ENCODE data around the gene TRIM56. TPM values are rescaled to one million over a fixed set of nuclear protein-coding genes. Genes with fewer than 3 reads are reported as not detected.
"Not testable (repeated sequence)": the region's sequence is repeated elsewhere in the genome, so short reads cannot be mapped to it uniquely, and the experiment has no call there.

TRIM56 gene
- polyA plus RNA-seq (2013) = 18.0 TPM

DNA sequence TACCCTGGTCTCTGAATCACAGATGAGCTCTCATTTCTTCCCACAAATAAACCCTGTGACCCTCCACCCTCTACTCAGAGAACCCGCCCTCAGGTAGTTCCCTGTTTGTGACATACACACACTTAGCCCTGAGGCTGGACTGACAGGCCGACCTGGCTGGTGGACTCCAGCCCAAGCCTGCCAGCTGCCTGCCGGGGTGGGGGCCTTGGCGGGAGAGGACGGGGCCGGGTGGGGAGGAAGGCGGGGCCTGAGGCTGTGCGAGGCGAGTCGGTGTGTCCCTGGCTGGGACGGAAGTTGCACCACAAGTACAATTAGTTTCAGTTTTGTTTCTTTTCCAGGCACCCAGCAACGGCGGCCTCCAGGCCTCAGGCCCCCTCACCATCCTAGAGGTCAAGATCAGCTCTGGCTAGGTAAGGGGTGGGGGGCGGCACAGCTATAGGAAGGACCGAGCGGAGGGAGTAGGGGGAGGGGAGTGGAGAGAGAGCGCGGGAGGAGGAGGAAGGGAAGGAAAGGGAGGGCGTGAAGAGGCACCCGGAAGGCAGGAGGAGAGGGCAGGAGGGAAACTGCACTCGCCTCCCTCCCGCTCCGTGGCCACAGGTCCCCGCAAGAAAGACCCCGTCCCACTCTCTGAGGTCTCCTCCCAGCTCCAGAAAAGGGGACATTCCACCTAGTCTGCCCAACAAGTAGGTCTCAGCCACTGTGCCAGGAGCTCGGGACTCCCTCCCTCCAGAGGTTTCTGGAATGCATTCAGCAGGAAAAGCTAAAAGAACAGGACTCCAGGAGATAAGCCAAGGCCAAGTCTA is at the start of gene TRIM56:
TSS of gene TRIM56 (plus strand) at position 320 of the 803 bp plus-strand sequence. CDS start 1,832 bp downstream, outside the sequence.
- Histone ChIP-seq H3K27me3 (replicated peaks in 2 of 5; ENCODE audit: control insufficient read depth in 4 of 5, insufficient read depth in 5 of 5, low read length in 4 of 5) (no peaks in the 10 kb centered on the region), H3K9me3 (ENCODE audit: control extremely low read depth in 1 of 5, control insufficient read depth in 4 of 5, insufficient read depth in 2 of 5, low read depth in 1 of 5, low read length in 4 of 5) (no peaks in the 10 kb centered on the region), H3K4me1 (ENCODE audit: control extremely low read depth in 1 of 4, control insufficient read depth in 4 of 4, insufficient read depth in 4 of 4, low read length in 3 of 4) (peaks cover 0 to 22% (median 15%) of the 10 kb centered on the region in 4 experiments), H3K4me3 (ENCODE audit: control insufficient read depth in 1 of 7, extremely low read depth in 1 of 7, insufficient read depth in 4 of 7, low read depth in 2 of 7, low read length in 6 of 7) (peak within 1 kb of the TSS; percentile 49 to 96 (median 91)), H3K27ac (ENCODE audit: insufficient read depth in 1 of 2, low read depth in 1 of 2, low read length in 2 of 2, poor library complexity in 1 of 2, severe bottlenecking in 2 of 2) (peak within 1 kb of the TSS; percentile 93 to 98), H3K36me3 (ENCODE audit: control insufficient read depth in 4 of 4, insufficient read depth in 4 of 4, low read length in 3 of 4) (peaks cover 0 to 37% (median 29%) of the 10 kb centered on the region in 4 experiments)
- POLR2A ChIA-PET = interaction anchor here (1.0 kb wide), 1 partner anchor 53 kb away, joined by 6 read pairs; no protein-coding TSS in a partner anchor
- 0% methylated on average over 18 of the region's 26 CpGs for WGBS (ENCODE audit: insufficient coverage)
- CTCF ChIA-PET = interaction anchor here (0.9 to 1.8 kb wide), 10 partner anchors 9 to 205 kb away, joined by 3 to 13 read pairs (median 4); no protein-coding TSS in a partner anchor
- peak; percentile 68 to 89 (median 78) for DNase-seq

GRCh38 chr7:101035941-101036340 is 49.3 kb upstream of the TRIM56 start:
- ChIA-PET POLR2A (no interaction called here), CTCF (no interaction called here)
- H3K27ac ChIP-seq (ENCODE audit: insufficient read depth in 1 of 2, low read depth in 1 of 2, low read length in 2 of 2, poor library complexity in 1 of 2, severe bottlenecking in 2 of 2) = no peak overlapping the region
- no peak overlapping the region for H3K4me3 ChIP-seq (ENCODE audit: control insufficient read depth in 1 of 7, extremely low read depth in 1 of 7, insufficient read depth in 4 of 7, low read depth in 2 of 7, low read length in 6 of 7)
- DNase-seq = no peak
- H3K9me3 ChIP-seq (ENCODE audit: control extremely low read depth in 1 of 5, control insufficient read depth in 4 of 5, insufficient read depth in 2 of 5, low read depth in 1 of 5, low read length in 4 of 5) = peaks cover 0 to 8% (median 0%) of the 10 kb centered on the region in 5 experiments
- 80% methylated on average over 3 of the region's 4 CpGs for WGBS (ENCODE audit: insufficient coverage)
- peaks cover 0 to 45% (median 5%) of the 10 kb centered on the region in 5 experiments for H3K27me3 ChIP-seq (replicated peaks in 2 of 5; ENCODE audit: control insufficient read depth in 4 of 5, insufficient read depth in 5 of 5, low read length in 4 of 5)
- no peaks in the 10 kb centered on the region for H3K36me3 ChIP-seq (ENCODE audit: control insufficient read depth in 4 of 4, insufficient read depth in 4 of 4, low read length in 3 of 4)
- no peaks in the 10 kb centered on the region for H3K4me1 ChIP-seq (ENCODE audit: control extremely low read depth in 1 of 4, control insufficient read depth in 4 of 4, insufficient read depth in 4 of 4, low read length in 3 of 4)

GRCh38 chr7:101041283-101041682 is 44.0 kb upstream of the TRIM56 start:
- H3K27ac ChIP-seq (ENCODE audit: insufficient read depth in 1 of 2, low read depth in 1 of 2, low read length in 2 of 2, poor library complexity in 1 of 2, severe bottlenecking in 2 of 2); CTCF ChIA-PET; H3K4me3 ChIP-seq (ENCODE audit: control insufficient read depth in 1 of 7, extremely low read depth in 1 of 7, insufficient read depth in 4 of 7, low read depth in 2 of 7, low read length in 6 of 7); H3K4me1 ChIP-seq (ENCODE audit: control extremely low read depth in 1 of 4, control insufficient read depth in 4 of 4, insufficient read depth in 4 of 4, low read length in 3 of 4); DNase-seq; POLR2A ChIA-PET; H3K36me3 ChIP-seq (ENCODE audit: control insufficient read depth in 4 of 4, insufficient read depth in 4 of 4, low read length in 3 of 4): not testable (repeated sequence)
- peaks cover 0 to 53% (median 8%) of the 10 kb centered on the region in 5 experiments for H3K27me3 ChIP-seq (replicated peaks in 2 of 5; ENCODE audit: control insufficient read depth in 4 of 5, insufficient read depth in 5 of 5, low read length in 4 of 5)
- 80% methylated on average over 6 of the region's 6 CpGs for WGBS (ENCODE audit: insufficient coverage)
- peaks cover 0 to 23% (median 0%) of the 10 kb centered on the region in 5 experiments for H3K9me3 ChIP-seq (ENCODE audit: control extremely low read depth in 1 of 5, control insufficient read depth in 4 of 5, insufficient read depth in 2 of 5, low read depth in 1 of 5, low read length in 4 of 5)

- Histone ChIP-seq H3K9me3 (ENCODE audit: control extremely low read depth in 1 of 5, control insufficient read depth in 4 of 5, insufficient read depth in 2 of 5, low read depth in 1 of 5, low read length in 4 of 5) (no peaks in the 10 kb centered on the region), H3K27me3 (replicated peaks in 2 of 5; ENCODE audit: control insufficient read depth in 4 of 5, insufficient read depth in 5 of 5, low read length in 4 of 5) (peaks cover 5 to 46% (median 19%) of the 10 kb centered on the region in 5 experiments)
These were observed 26.9 kb upstream of the TRIM56 start for GRCh38 chr7:101058355-101058754.

GRCh38 chr7:101059620-101059942 is 25.7 kb upstream of the TRIM56 start:
- Histone ChIP-seq H3K4me1 (ENCODE audit: control extremely low read depth in 1 of 4, control insufficient read depth in 4 of 4, insufficient read depth in 4 of 4, low read length in 3 of 4) (peaks cover 0 to 2% (median 0%) of the 10 kb centered on the region in 4 experiments), H3K9me3 (ENCODE audit: control extremely low read depth in 1 of 5, control insufficient read depth in 4 of 5, insufficient read depth in 2 of 5, low read depth in 1 of 5, low read length in 4 of 5) (no peaks in the 10 kb centered on the region), H3K27ac (ENCODE audit: insufficient read depth in 1 of 2, low read depth in 1 of 2, low read length in 2 of 2, poor library complexity in 1 of 2, severe bottlenecking in 2 of 2) (no peak overlapping the region), H3K36me3 (ENCODE audit: control insufficient read depth in 4 of 4, insufficient read depth in 4 of 4, low read length in 3 of 4) (no peaks in the 10 kb centered on the region), H3K4me3 (ENCODE audit: control insufficient read depth in 1 of 7, extremely low read depth in 1 of 7, insufficient read depth in 4 of 7, low read depth in 2 of 7, low read length in 6 of 7) (no peak overlapping the region), H3K27me3 (replicated peaks in 2 of 5; ENCODE audit: control insufficient read depth in 4 of 5, insufficient read depth in 5 of 5, low read length in 4 of 5) (peaks cover 5 to 49% (median 17%) of the 10 kb centered on the region in 5 experiments)
- ChIA-PET POLR2A (no interaction called here), CTCF (interaction anchor here (0.7 to 2.6 kb wide), 7 partner anchors 16 to 726 kb away, joined by 3 to 19 read pairs (median 6); partner anchors contain the start of gene ACHE)
- no peak for DNase-seq
- 31% methylated on average over 7 of the region's 9 CpGs for WGBS (ENCODE audit: insufficient coverage)

More at GRCh38 chr7:101058355-101058754, 26.9 kb upstream of the TRIM56 start:
- Histone ChIP-seq H3K4me3 (ENCODE audit: control insufficient read depth in 1 of 7, extremely low read depth in 1 of 7, insufficient read depth in 4 of 7, low read depth in 2 of 7, low read length in 6 of 7) (no peak overlapping the region), H3K36me3 (ENCODE audit: control insufficient read depth in 4 of 4, insufficient read depth in 4 of 4, low read length in 3 of 4) (no peaks in the 10 kb centered on the region), H3K4me1 (ENCODE audit: control extremely low read depth in 1 of 4, control insufficient read depth in 4 of 4, insufficient read depth in 4 of 4, low read length in 3 of 4) (peaks cover 0 to 2% (median 0%) of the 10 kb centered on the region in 4 experiments), H3K27ac (ENCODE audit: insufficient read depth in 1 of 2, low read depth in 1 of 2, low read length in 2 of 2, poor library complexity in 1 of 2, severe bottlenecking in 2 of 2) (no peak overlapping the region)
- ChIA-PET POLR2A (no interaction called here), CTCF (interaction anchor here (0.9 to 2.6 kb wide), 10 partner anchors 9 to 330 kb away, joined by 3 to 19 read pairs (median 7); partner anchors contain the start of gene ACHE)
- DNase-seq = peak; percentile 39 to 74 (median 67)
- WGBS (ENCODE audit: insufficient coverage) = 31% methylated on average over 6 of the region's 9 CpGs

DNA sequence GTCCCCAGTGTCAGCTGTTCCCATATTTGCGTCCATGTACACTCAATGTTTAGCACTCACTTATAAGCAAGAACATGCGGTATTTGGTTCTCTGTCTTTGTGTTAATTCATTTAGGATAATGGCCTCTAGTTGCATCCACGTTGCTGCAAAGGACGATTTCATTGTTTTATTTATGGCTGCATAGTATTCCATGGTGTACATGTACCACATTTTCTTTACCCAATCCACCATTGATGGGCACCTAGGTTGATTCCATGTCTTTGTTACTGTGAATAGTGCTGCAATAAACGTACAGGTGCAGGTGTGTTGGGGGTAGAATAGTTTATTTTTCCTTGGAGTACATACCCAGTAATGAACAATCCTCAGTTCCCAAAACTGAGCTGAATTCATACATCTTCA is 24.3 kb upstream of the TRIM56 start:
- DNase-seq = no peak
- Histone ChIP-seq H3K27ac (ENCODE audit: insufficient read depth in 1 of 2, low read depth in 1 of 2, low read length in 2 of 2, poor library complexity in 1 of 2, severe bottlenecking in 2 of 2) (no peak overlapping the region), H3K4me3 (ENCODE audit: control insufficient read depth in 1 of 7, extremely low read depth in 1 of 7, insufficient read depth in 4 of 7, low read depth in 2 of 7, low read length in 6 of 7) (no peak overlapping the region), H3K36me3 (ENCODE audit: control insufficient read depth in 4 of 4, insufficient read depth in 4 of 4, low read length in 3 of 4) (no peaks in the 10 kb centered on the region), H3K9me3 (ENCODE audit: control extremely low read depth in 1 of 5, control insufficient read depth in 4 of 5, insufficient read depth in 2 of 5, low read depth in 1 of 5, low read length in 4 of 5) (no peaks in the 10 kb centered on the region), H3K4me1 (ENCODE audit: control extremely low read depth in 1 of 4, control insufficient read depth in 4 of 4, insufficient read depth in 4 of 4, low read length in 3 of 4) (peaks cover 0 to 2% (median 0%) of the 10 kb centered on the region in 4 experiments), H3K27me3 (replicated peaks in 2 of 5; ENCODE audit: control insufficient read depth in 4 of 5, insufficient read depth in 5 of 5, low read length in 4 of 5) (peaks cover 3 to 47% (median 14%) of the 10 kb centered on the region in 5 experiments)
- WGBS (ENCODE audit: insufficient coverage) = no CpG with 5 or more reads among the region's 5 CpGs
- POLR2A ChIA-PET = no interaction called here
- CTCF ChIA-PET = interaction anchor here (1.0 kb wide), 1 partner anchor 78 kb away, joined by 3 read pairs; no protein-coding TSS in a partner anchor

DNA sequence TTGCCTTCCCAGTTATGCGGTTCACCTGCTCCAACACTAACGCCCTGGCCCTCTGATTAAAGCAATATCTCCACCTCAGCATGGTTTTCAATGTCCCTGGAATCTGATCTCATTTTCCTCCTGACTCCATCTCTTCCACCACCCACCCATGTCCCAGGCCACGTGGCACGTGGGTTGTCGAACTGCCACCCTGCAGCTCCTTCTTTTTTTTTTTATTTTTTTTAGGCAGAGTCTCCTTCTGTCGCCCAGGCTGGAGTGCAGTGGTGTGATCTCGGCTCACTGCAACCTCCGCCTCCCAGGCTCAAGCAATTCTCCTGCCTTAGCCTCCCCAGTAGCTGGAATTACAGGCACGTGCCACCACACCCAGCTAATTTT is 21.1 kb upstream of the TRIM56 start:
- CTCF ChIA-PET = interaction anchor here (0.9 kb wide), 1 partner anchor 13 kb away, joined by 4 read pairs; no protein-coding TSS in a partner anchor
- peaks cover 0 to 34% (median 3%) of the 10 kb centered on the region in 5 experiments for H3K27me3 ChIP-seq (replicated peaks in 2 of 5; ENCODE audit: control insufficient read depth in 4 of 5, insufficient read depth in 5 of 5, low read length in 4 of 5)
- 63% methylated on average over 9 of the region's 9 CpGs for WGBS (ENCODE audit: insufficient coverage)
- H3K4me1 ChIP-seq (ENCODE audit: control extremely low read depth in 1 of 4, control insufficient read depth in 4 of 4, insufficient read depth in 4 of 4, low read length in 3 of 4); POLR2A ChIA-PET; H3K27ac ChIP-seq (ENCODE audit: insufficient read depth in 1 of 2, low read depth in 1 of 2, low read length in 2 of 2, poor library complexity in 1 of 2, severe bottlenecking in 2 of 2); H3K9me3 ChIP-seq (ENCODE audit: control extremely low read depth in 1 of 5, control insufficient read depth in 4 of 5, insufficient read depth in 2 of 5, low read depth in 1 of 5, low read length in 4 of 5); H3K36me3 ChIP-seq (ENCODE audit: control insufficient read depth in 4 of 4, insufficient read depth in 4 of 4, low read length in 3 of 4); H3K4me3 ChIP-seq (ENCODE audit: control insufficient read depth in 1 of 7, extremely low read depth in 1 of 7, insufficient read depth in 4 of 7, low read depth in 2 of 7, low read length in 6 of 7): not testable (repeated sequence)
- peak in 1 of 3 donors; percentile 7 for DNase-seq
